NT2/D1 (cell line): ENCODE results near the gene PSMB8.

Experiments used
- DNase-seq: peaks from one replicate; pipeline ENCODE4 v3.0.0-alpha.2; 2011; ENCODE audit warnings: low read depth, low spot score
- H3K27me3 ChIP-seq: 2 replicates; pipeline ENCODE4 v1.6.0; 2011; ENCODE audit warnings: mild to moderate bottlenecking; ENCODE audit not compliant: insufficient read length, insufficient read depth
- H3K36me3 ChIP-seq: 2 replicates; pipeline ENCODE4 v1.6.1; 2011; ENCODE audit warnings: mild to moderate bottlenecking, low read length, mixed read lengths; ENCODE audit not compliant: insufficient read depth, insufficient read length
- H3K4me1 ChIP-seq: 2 replicates; pipeline ENCODE4 v1.5.1; 2011; ENCODE audit not compliant: insufficient read depth, insufficient read length
- H3K4me3 ChIP-seq: 2 replicates; pipeline ENCODE4 v1.5.1; 2011; ENCODE audit warnings: low read depth; ENCODE audit not compliant: insufficient read length
- H3K9ac ChIP-seq: 2 replicates; pipeline ENCODE4 v1.6.0; 2011; ENCODE audit warnings: low read depth; ENCODE audit not compliant: insufficient read length
- H3K9me3 ChIP-seq: 2 replicates; pipeline ENCODE4 v1.5.1; 2011; ENCODE audit warnings: mild to moderate bottlenecking, low read length; ENCODE audit not compliant: insufficient read depth
- SUZ12 ChIP-seq: IDR thresholded peaks from 2 replicates; pipeline ENCODE4 v1.6.1; 2011; ENCODE audit not compliant: insufficient read length, insufficient read depth; ENCODE audit errors: extremely low read depth
- YY1 ChIP-seq: IDR thresholded peaks from 2 replicates; pipeline ENCODE4 v1.6.1; 2011; ENCODE audit not compliant: insufficient read length, insufficient read depth
- ZNF274 ChIP-seq: IDR thresholded peaks from 2 replicates; pipeline ENCODE4 v1.6.1; 2011; ENCODE audit warnings: mild to moderate bottlenecking, low read depth, low read length

PSMB8 gene

DNA sequence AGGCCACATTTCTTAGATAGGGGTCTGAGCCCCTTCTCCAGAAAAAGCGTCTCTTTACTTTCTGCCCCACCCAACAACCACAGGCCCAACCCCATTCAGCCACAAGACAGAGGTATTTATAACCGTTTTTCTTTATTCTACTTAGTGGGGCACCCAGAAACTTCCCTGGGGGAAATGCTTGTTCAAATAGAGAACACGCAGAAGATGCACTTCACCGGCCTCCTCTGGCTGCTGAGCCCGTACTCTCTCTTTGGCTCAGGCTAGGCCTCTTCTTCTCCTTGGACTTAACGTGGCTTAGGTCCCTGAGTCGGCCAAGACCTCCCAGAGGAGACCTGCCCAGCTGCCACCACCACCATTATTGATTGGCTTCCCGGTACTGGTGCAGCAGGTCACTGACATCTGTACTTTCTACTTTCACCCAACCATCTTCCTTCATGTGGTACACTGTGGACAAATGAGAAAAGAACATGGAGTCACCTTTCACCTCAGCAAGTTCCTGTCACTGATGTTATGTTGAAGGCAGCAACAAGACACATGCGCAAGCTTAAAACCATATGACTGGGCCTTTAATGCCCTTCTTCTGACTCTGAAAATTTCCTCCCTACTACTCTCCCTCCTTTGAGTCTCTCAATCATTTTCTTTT, 3.1 kb downstream of the PSMB8 start:
- Histone ChIP-seq H3K9me3 (no peaks in the 10 kb centered on the region; the same call in 1 of the 2 replicates), H3K36me3 (no peaks in the 10 kb centered on the region), H3K9ac (no peak overlapping the region), H3K4me3 (no peak overlapping the region), H3K4me1 (peaks cover 5% of the 10 kb centered on the region), H3K27me3 (peaks cover 56% of the 10 kb centered on the region)
- no peak for DNase-seq
- TF ChIP-seq ZNF274: no peak
- TF ChIP-seq SUZ12: no peak
- no peak for TF ChIP-seq YY1

DNA sequence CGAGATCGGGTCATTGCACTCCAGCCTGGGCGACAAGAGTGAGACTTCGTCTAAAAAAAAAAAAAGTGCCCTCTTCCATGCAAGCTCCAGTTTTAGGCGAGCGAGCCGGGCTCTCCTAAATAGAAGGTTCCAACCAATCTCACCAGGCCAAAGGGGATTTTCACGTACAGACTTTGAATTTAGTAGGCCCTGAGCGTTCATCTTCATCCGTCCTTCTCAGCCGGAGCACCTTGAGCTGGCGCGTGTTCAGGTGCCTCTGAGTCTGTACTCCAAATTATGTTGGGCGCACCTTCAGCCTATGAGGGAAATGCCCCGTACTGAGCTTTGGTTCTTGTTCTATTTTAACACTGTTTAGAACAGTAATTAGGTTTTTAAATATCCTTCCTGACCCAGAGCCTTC, 4.5 kb downstream of the PSMB8 start:
- TF ChIP-seq ZNF274 (no peak), SUZ12 (no peak), YY1 (no peak)
- Histone ChIP-seq H3K4me1 (peaks cover 3% of the 10 kb centered on the region), H3K9me3 (no peaks in the 10 kb centered on the region; the same call in 1 of the 2 replicates), H3K36me3 (no peaks in the 10 kb centered on the region), H3K9ac (no peak overlapping the region), H3K27me3 (peaks cover 45% of the 10 kb centered on the region), H3K4me3 (no peak overlapping the region)
- DNase-seq: no peak

DNA sequence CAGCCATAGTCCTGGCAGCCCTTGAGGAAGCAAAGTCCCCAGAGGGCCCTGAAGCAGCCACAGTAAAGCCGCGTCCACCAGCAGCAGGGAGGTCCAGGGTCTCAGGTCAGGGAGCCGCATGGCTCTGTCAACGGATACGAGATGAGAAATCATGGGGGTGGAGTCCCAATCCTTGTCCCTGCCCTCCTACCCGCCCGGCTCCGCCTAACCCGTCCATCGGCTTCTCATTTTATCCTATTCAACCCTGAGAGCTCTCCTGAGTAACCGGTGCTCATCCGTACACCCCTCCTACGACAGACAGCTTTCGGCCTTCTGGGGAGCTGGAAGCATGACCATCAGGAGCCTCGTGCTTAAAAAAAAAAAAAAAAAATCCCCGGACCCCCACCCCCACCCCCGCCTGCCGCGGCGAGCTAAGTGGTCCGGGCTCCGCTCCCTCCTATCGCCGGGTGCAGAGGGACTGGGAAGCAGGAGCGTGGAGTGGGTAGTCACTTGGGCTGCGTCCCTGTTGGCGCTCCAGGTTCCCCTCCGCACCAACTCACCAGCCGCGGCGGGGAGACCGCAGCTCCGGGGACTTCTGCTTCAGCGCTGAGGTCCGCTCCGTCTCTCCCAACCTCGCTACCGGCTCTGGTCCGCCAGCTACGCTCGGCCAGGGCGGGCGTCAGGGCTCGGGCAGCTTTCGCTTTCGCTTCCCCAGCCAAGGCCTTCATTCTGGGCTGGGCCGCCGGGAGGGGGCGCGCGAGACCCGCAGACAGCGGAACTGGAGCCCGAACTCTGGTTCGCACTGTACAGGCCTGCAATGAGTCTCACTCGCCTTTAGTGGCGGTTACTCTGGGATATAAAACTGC, 5.5 kb downstream of the PSMB8 start, which contains the start of gene TAP2:
TAP2 (minus strand) TSS at position 626 of the 845 bp plus-strand sequence; CDS start at position 120, 506 bp downstream.
- Histone ChIP-seq H3K36me3 (no peaks in the 10 kb centered on the region), H3K9me3 (no peaks in the 10 kb centered on the region; the same call in 1 of the 2 replicates), H3K4me1 (peaks cover 3% of the 10 kb centered on the region), H3K27me3 (peaks cover 35% of the 10 kb centered on the region), H3K4me3 (peak within 1 kb of the TSS; percentile 59), H3K9ac (peak within 1 kb of the TSS; percentile 82)
- TF ChIP-seq SUZ12 (no peak), YY1 (no peak), ZNF274 (no peak)
- DNase-seq: peak; percentile 73

DNA sequence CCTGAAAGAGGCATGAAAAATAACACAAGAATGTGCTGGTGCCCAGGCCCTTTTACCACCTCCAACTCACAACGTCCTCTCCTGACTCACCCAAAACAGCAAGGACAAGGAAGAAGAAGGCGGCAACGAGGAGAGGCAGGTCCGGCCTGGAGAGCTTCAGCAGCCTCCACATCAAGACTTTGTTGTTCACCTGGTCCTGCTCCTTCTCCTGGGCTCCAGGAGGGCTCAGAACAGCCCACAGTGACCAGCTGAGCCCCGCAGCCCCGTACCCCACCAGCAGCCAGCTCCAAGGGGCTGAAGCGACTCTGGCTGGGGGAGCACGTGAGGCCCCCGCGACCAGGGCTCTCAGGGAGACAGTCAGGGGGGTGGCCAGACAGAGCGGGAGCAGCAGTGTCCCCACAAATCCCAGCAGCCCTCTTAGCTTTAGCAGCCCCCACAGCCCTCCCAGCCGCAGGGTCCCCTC, 6.2 kb downstream of the PSMB8 start:
- Histone ChIP-seq H3K36me3 (no peaks in the 10 kb centered on the region), H3K4me1 (peaks cover 3% of the 10 kb centered on the region), H3K4me3 (peak overlapping the region; percentile 57), H3K27me3 (peaks cover 28% of the 10 kb centered on the region), H3K9ac (peak overlapping the region; percentile 56), H3K9me3 (no peaks in the 10 kb centered on the region; the same call in 1 of the 2 replicates)
- no peak for DNase-seq
- no peak for TF ChIP-seq YY1

DNA sequence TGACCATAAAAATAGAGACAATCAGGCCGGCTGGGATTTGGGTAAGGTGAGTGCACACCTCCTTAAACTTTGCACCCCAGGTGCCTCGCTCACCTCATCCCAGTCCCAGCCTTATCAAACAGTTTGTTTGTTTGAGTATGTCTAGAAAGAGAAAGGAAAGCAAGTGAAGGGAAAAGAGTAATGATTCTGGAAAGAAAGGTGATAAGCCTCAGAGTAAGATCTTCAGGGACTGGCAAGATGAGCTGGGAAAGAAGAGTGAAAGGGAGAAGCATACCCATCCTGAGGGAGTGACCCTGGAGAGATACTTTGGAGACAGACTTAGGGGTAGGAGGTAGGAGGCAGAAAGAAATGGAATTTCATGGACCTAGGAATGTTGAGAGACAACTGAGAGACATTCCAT, 7.0 kb downstream of the PSMB8 start:
- Histone ChIP-seq H3K4me3 (no peak overlapping the region), H3K36me3 (peaks cover 5% of the 10 kb centered on the region), H3K9ac (no peak overlapping the region), H3K9me3 (no peaks in the 10 kb centered on the region), H3K4me1 (peaks cover 3% of the 10 kb centered on the region), H3K27me3 (peaks cover 20% of the 10 kb centered on the region)
- no peak for DNase-seq
- TF ChIP-seq SUZ12: no peak
- no peak for TF ChIP-seq YY1
- TF ChIP-seq ZNF274: no peak

DNA sequence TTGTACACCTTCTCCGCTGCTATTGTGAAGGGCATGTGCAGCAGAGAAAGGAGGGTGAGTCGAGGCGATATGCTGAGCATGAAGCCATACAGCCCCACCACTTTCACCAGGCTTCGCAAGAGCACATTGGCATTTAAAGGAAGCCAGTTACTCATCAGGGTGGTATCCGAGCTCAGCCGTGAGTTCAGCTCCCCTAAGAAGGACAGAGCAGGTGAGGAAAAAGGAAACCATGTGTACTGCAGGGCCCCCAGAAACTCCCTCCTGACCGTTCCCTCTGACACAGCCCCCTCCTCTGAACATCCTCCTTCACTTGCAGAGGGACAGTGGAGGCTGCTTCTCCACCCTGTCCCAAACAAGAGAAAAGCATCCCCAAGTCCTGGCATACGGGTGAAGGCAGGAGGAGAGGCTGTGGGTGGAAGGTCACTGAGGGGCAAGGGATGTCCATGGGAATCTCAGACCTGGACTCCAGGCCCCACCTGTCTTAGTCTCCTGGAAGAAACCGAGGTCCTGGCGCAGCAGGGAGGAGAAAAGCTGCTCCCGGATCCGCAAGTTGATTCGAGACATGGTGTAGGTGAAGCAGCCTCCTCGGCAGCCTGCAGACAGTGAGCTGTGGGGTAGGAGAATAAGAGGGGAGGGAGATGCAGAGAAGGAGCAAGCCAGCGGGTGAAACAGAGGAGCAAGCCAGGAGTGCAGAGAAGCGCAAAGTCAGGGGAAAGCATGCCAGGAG, 8.5 kb downstream of the PSMB8 start:
- TF ChIP-seq YY1 (no peak), ZNF274 (no peak), SUZ12 (no peak)
- no peak overlapping the region for H3K4me3 ChIP-seq
- H3K9ac ChIP-seq: no peak overlapping the region
- H3K36me3 ChIP-seq: peaks cover 8% of the 10 kb centered on the region
- H3K27me3 ChIP-seq: peaks cover 7% of the 10 kb centered on the region
- peaks cover 3% of the 10 kb centered on the region for H3K4me1 ChIP-seq
- H3K9me3 ChIP-seq: no peaks in the 10 kb centered on the region
- DNase-seq: no peak
